H9 (cell line): ENCODE measurements around the gene TRAT1. TPM values are rescaled to one million over a fixed set of nuclear protein-coding genes. Genes with fewer than 3 reads are reported as not detected.

Source experiments
- DNase-seq: peaks from one replicate; pipeline ENCODE4 v3.0.0-alpha.2; 2017
- H2AFZ ChIP-seq: one replicate; pipeline ENCODE4 v1.6.1; 2013; ENCODE audit warnings: mild to moderate bottlenecking, low read length, control low read depth, moderate library complexity
- H2AK5ac ChIP-seq: 2 replicates; pipeline ENCODE4 v1.6.1; 2013; ENCODE audit warnings: low read length, control low read depth, mixed read lengths; ENCODE audit not compliant: insufficient read length
- H2BK120ac ChIP-seq: one replicate; pipeline ENCODE4 v1.6.1; 2013; ENCODE audit warnings: low read depth, mild to moderate bottlenecking, low read length, control low read depth, inconsistent platforms; ENCODE audit not compliant: poor library complexity, severe bottlenecking
- H2BK12ac ChIP-seq: 2 replicates; pipeline ENCODE4 v1.6.1; 2013; ENCODE audit warnings: low read length, control low read depth, mixed read lengths, low read depth; ENCODE audit not compliant: insufficient read length
- H2BK15ac ChIP-seq: 2 replicates; pipeline ENCODE4 v1.6.1; 2013; ENCODE audit warnings: low read depth, low read length, control low read depth
- H2BK20ac ChIP-seq: one replicate; pipeline ENCODE4 v1.6.1; 2013; ENCODE audit warnings: low read depth, mild to moderate bottlenecking, low read length, control low read depth, inconsistent platforms; ENCODE audit not compliant: poor library complexity, severe bottlenecking
- H2BK5ac ChIP-seq: 2 replicates; pipeline ENCODE4 v1.6.1; 2013; ENCODE audit warnings: low read length, control low read depth, mixed read lengths; ENCODE audit not compliant: insufficient read length
- H3K14ac ChIP-seq: 2 replicates; pipeline ENCODE4 v1.6.1; 2013; ENCODE audit warnings: low read length, control low read depth; ENCODE audit not compliant: insufficient read depth
- H3K18ac ChIP-seq: 2 replicates; pipeline ENCODE4 v1.6.1; 2013; ENCODE audit warnings: low read depth, mild to moderate bottlenecking, mixed read lengths, low read length, control low read depth; ENCODE audit not compliant: insufficient read length
- H3K23ac ChIP-seq: 2 replicates; pipeline ENCODE4 v1.6.1; 2013; ENCODE audit warnings: low read length, control low read depth, mixed read lengths, low read depth; ENCODE audit not compliant: insufficient read length
- H3K23me2 ChIP-seq: 2 replicates; pipeline ENCODE4 v1.6.1; 2013; ENCODE audit warnings: low read depth, mild to moderate bottlenecking, mixed read lengths, low read length, control low read depth; ENCODE audit not compliant: insufficient read length, poor library complexity, severe bottlenecking
- H3K27ac ChIP-seq: 2 replicates; pipeline ENCODE4 v1.5.1; 2013; ENCODE audit warnings: low read length, control low read depth, mixed read lengths, low read depth; ENCODE audit not compliant: insufficient read length
- H3K27me3 ChIP-seq: 2 replicates; pipeline ENCODE4 v1.6.1; 2013; ENCODE audit warnings: low read length, control low read depth, inconsistent platforms; ENCODE audit not compliant: insufficient read depth
- H3K4ac ChIP-seq: 2 replicates; pipeline ENCODE4 v1.6.1; 2013; ENCODE audit warnings: low read depth, mild to moderate bottlenecking, control low read depth, inconsistent platforms, low read length, moderate library complexity
- H3K4me1 ChIP-seq: 2 replicates; pipeline ENCODE4 v1.6.1; 2013; ENCODE audit warnings: low read length, control low read depth, inconsistent platforms; ENCODE audit not compliant: insufficient read depth
- H3K4me2 ChIP-seq: 2 replicates; pipeline ENCODE4 v1.6.1; 2013; ENCODE audit warnings: low read length, control low read depth, mixed read lengths; ENCODE audit not compliant: insufficient read length, insufficient read depth
- H3K56ac ChIP-seq: 2 replicates; pipeline ENCODE4 v1.6.1; 2013; ENCODE audit warnings: low read depth, mild to moderate bottlenecking, mixed read lengths, low read length, control low read depth; ENCODE audit not compliant: insufficient read length
- H3K79me1 ChIP-seq: 2 replicates; pipeline ENCODE4 v1.6.1; 2013; ENCODE audit warnings: low read depth, mild to moderate bottlenecking, moderate library complexity, low read length, control low read depth, inconsistent platforms; ENCODE audit not compliant: insufficient read depth, poor library complexity, severe bottlenecking
- H3K79me2 ChIP-seq: 2 replicates; pipeline ENCODE4 v1.6.1; 2013; ENCODE audit warnings: low read length, control low read depth, inconsistent platforms; ENCODE audit not compliant: insufficient read depth
- H3K9ac ChIP-seq: 2 replicates; pipeline ENCODE4 v1.6.1; 2013; ENCODE audit warnings: low read length, control low read depth, mixed read lengths; ENCODE audit not compliant: insufficient read length; ENCODE audit errors: extremely low read depth
- H3K9me3 ChIP-seq: one replicate; pipeline ENCODE4 v1.6.1; 2013; ENCODE audit warnings: low read depth, low read length, inconsistent platforms; ENCODE audit not compliant: control insufficient read depth
- H3T11ph ChIP-seq: one replicate; pipeline ENCODE4 v1.6.1; 2013; ENCODE audit warnings: mild to moderate bottlenecking, low read length, control low read depth, inconsistent platforms
- H4K20me1 ChIP-seq: one replicate; pipeline ENCODE4 v1.6.1; 2013; ENCODE audit not compliant: control insufficient read depth, insufficient read length, insufficient read depth
- H4K5ac ChIP-seq: 2 replicates; pipeline ENCODE4 v1.6.1; 2013; ENCODE audit warnings: low read depth, mild to moderate bottlenecking, mixed read lengths, low read length, control low read depth; ENCODE audit not compliant: insufficient read length
- H4K8ac ChIP-seq: replicated peaks from 2 replicates; pipeline ENCODE4 v1.6.1; 2013; ENCODE audit warnings: low read length, control low read depth, mixed read lengths, low read depth; ENCODE audit not compliant: insufficient read length
- H4K91ac ChIP-seq: 2 replicates; pipeline ENCODE4 v1.6.1; 2013; ENCODE audit warnings: low read depth, mild to moderate bottlenecking, moderate library complexity, mixed read lengths, low read length, control low read depth; ENCODE audit not compliant: insufficient read length
- H3K27ac Mint-ChIP-seq, 3 experiments: 2 replicates in 2 of 3; 3 replicates in 1 of 3; pipeline ENCODE4 v1.8.0; 2020 to 2021; ENCODE audit warnings: mixed read lengths in 3 of 3, mild to moderate bottlenecking in 1 of 3, moderate library complexity in 1 of 3
- H3K27me3 Mint-ChIP-seq: 2 replicates; pipeline ENCODE4 v1.8.0; 2021; ENCODE audit warnings: low read depth, mild to moderate bottlenecking, moderate library complexity, mixed read lengths
- H3K36me3 Mint-ChIP-seq, 3 experiments: 2 replicates in 2 of 3; 3 replicates in 1 of 3; pipeline ENCODE4 v1.8.0; 2020 to 2021; ENCODE audit warnings: low read depth in 3 of 3, mixed read lengths in 3 of 3; ENCODE audit not compliant: insufficient read depth in 1 of 3
- H3K4me1 Mint-ChIP-seq, 2 experiments: 2 replicates each; pipeline ENCODE4 v1.8.0; 2020; ENCODE audit warnings: mixed read lengths in 2 of 2
- H3K4me3 Mint-ChIP-seq, 2 experiments: 2 replicates in 1 of 2; 3 replicates in 1 of 2; pipeline ENCODE4 v1.8.0; 2020 to 2021; ENCODE audit warnings: mild to moderate bottlenecking in 2 of 2, mixed read lengths in 2 of 2, moderate library complexity in 1 of 2
- H3K9me3 Mint-ChIP-seq, 2 experiments: 2 replicates in 1 of 2; 3 replicates in 1 of 2; pipeline ENCODE4 v1.8.0; 2020; ENCODE audit warnings: mild to moderate bottlenecking in 2 of 2, mixed read lengths in 2 of 2, moderate library complexity in 1 of 2
- CTCF ChIP-seq: fragments of 200-600 bp; sonication (generic); conservative IDR thresholded peaks from 3 replicates; pipeline ENCODE4 v1.8.0; 2021; ENCODE audit warnings: antibody characterized with exemption, mild to moderate bottlenecking
- WGBS: extraction: QIAGEN DNeasy Blood & Tissue Kit; methylation state at CpG from one replicate; pipeline ENCODE4 v1.1.7; 2013; ENCODE audit warnings: missing lambda C conversion rate, low lambda C conversion rate, mixed read lengths; ENCODE audit not compliant: insufficient read length; ENCODE audit errors: extremely low coverage; 5-methylcytosine and 5-hydroxymethylcytosine counted together
- total RNA-seq: library from RNA; stranded (reverse); gene quantifications from 2 replicates; pipeline ENCODE4 v1.2.1, GENCODE V29; 2021

Gene TRAT1
- total RNA-seq, 1 experiment from 2014 or later: not detected

- Histone ChIP-seq H4K20me1 (no peaks in the 10 kb centered on the region), H3K56ac (no peak overlapping the region), H4K91ac (no peak overlapping the region), H3K27ac (no peak overlapping the region), H2AK5ac (no peak overlapping the region), H2BK5ac (no peak overlapping the region), H2BK120ac (peak overlapping the region; percentile 69), H3K4me1 (no peaks in the 10 kb centered on the region), H3K79me1 (no peaks in the 10 kb centered on the region), H4K8ac (no peak overlapping the region), H2BK15ac (no peak overlapping the region), H2AFZ (no peak overlapping the region), H3K23me2 (no peaks in the 10 kb centered on the region), H3K27me3 (no peaks in the 10 kb centered on the region), H3K4ac (no peak overlapping the region), H2BK12ac (no peak overlapping the region), H3K14ac (no peak overlapping the region), H3K18ac (no peak overlapping the region), H4K5ac (no peak overlapping the region), H3K79me2 (no peaks in the 10 kb centered on the region), H3K9ac (no peak overlapping the region), H3K4me2 (no peak overlapping the region), H3K9me3 (no peaks in the 10 kb centered on the region), H3K23ac (no peak overlapping the region), H2BK20ac (no peak overlapping the region), H3T11ph (no peak overlapping the region)
- peak; percentile 70 for DNase-seq
- WGBS: no CpG with 5 or more reads among the region's 2 CpGs
- TF ChIP-seq CTCF: peak; percentile 75
- no peaks in the 10 kb centered on the region for H3K36me3 Mint-ChIP-seq
- H3K4me1 Mint-ChIP-seq: 0 out of 4 replicates have a peak, but pooled peaks cover 0 to 2% of the 10 kb centered on the region in 2 experiments
- H3K9me3 Mint-ChIP-seq: peaks cover 3 to 5% of the 10 kb centered on the region in 2 experiments; a peak in 2 of 5 replicates
- no peak overlapping the region; a peak in 1 of 7 replicates for H3K27ac Mint-ChIP-seq
- no peaks in the 10 kb centered on the region for H3K27me3 Mint-ChIP-seq
- H3K4me3 Mint-ChIP-seq: no peak overlapping the region
Measured at GRCh38 chr3:108818404-108818803, 4.2 kb upstream of the TRAT1 start.
